IPS-18a (cell line): ENCODE results near the gene SAA4.

Source experiments
- H3K27ac ChIP-seq: one replicate; pipeline ENCODE4 v1.5.1; 2013; ENCODE audit warnings: low read length
- H3K27me3 ChIP-seq: one replicate; pipeline ENCODE4 v1.6.1; 2013; ENCODE audit warnings: mild to moderate bottlenecking, low read length; ENCODE audit not compliant: control insufficient read depth, insufficient read depth
- H3K36me3 ChIP-seq: one replicate; pipeline ENCODE4 v1.6.1; 2013; ENCODE audit warnings: low read depth, low read length; ENCODE audit not compliant: control insufficient read depth
- H3K4me1 ChIP-seq: one replicate; pipeline ENCODE4 v1.6.1; 2013; ENCODE audit warnings: low read depth, low read length; ENCODE audit not compliant: control insufficient read depth
- H3K4me3 ChIP-seq: one replicate; pipeline ENCODE4 v1.5.1; 2013; ENCODE audit warnings: low read length
- H3K9ac ChIP-seq: one replicate; pipeline ENCODE4 v1.6.1; 2013; ENCODE audit warnings: mild to moderate bottlenecking, low read length, moderate library complexity
- H3K9me3 ChIP-seq: one replicate; pipeline ENCODE4 v1.6.1; 2013; ENCODE audit warnings: low read depth, low read length; ENCODE audit not compliant: control insufficient read depth

The SAA4 gene

GRCh38 chr11:18245396-18245795 is 8.8 kb upstream of the SAA4 start:
- no peaks in the 10 kb centered on the region for H3K4me1 ChIP-seq
- H3K27ac ChIP-seq = no peak overlapping the region
- no peak overlapping the region for H3K4me3 ChIP-seq
- H3K36me3 ChIP-seq = no peaks in the 10 kb centered on the region
- peaks cover 2% of the 10 kb centered on the region for H3K9me3 ChIP-seq
- H3K9ac ChIP-seq = no peak overlapping the region
- no peaks in the 10 kb centered on the region for H3K27me3 ChIP-seq

GRCh38 chr11:18243783-18244362 is 7.3 kb upstream of the SAA4 start:
- H3K27ac ChIP-seq = no peak overlapping the region
- no peaks in the 10 kb centered on the region for H3K4me1 ChIP-seq
- H3K36me3 ChIP-seq = no peaks in the 10 kb centered on the region
- H3K9me3 ChIP-seq = peaks cover 2% of the 10 kb centered on the region
- H3K4me3 ChIP-seq = no peak overlapping the region
- H3K9ac ChIP-seq = no peak overlapping the region
- no peaks in the 10 kb centered on the region for H3K27me3 ChIP-seq

GRCh38 chr11:18239655-18240054 is 3.1 kb upstream of the SAA4 start:
- no peak overlapping the region for H3K9ac ChIP-seq

GRCh38 chr11:18235394-18236334 is 938 bp downstream of the SAA4 start:
- Histone ChIP-seq H3K4me3 (no peak overlapping the region), H3K4me1 (no peaks in the 10 kb centered on the region), H3K27me3 (no peaks in the 10 kb centered on the region), H3K9me3 (no peaks in the 10 kb centered on the region), H3K36me3 (no peaks in the 10 kb centered on the region), H3K9ac (no peak overlapping the region), H3K27ac (no peak overlapping the region)

More at GRCh38 chr11:18239655-18240054, 3.1 kb upstream of the SAA4 start:
- Histone ChIP-seq H3K4me3 (no peak overlapping the region), H3K36me3 (no peaks in the 10 kb centered on the region), H3K9me3 (peaks cover 2% of the 10 kb centered on the region), H3K4me1 (no peaks in the 10 kb centered on the region), H3K27me3 (no peaks in the 10 kb centered on the region), H3K27ac (no peak overlapping the region)

GRCh38 chr11:18233912-18234311 is 2.7 kb downstream of the SAA4 start:
- Histone ChIP-seq H3K4me3 (no peak overlapping the region), H3K4me1 (no peaks in the 10 kb centered on the region), H3K27ac (no peak overlapping the region), H3K27me3 (no peaks in the 10 kb centered on the region), H3K36me3 (no peaks in the 10 kb centered on the region), H3K9ac (no peak overlapping the region), H3K9me3 (no peaks in the 10 kb centered on the region)

GRCh38 chr11:18230859-18231258 is 5.7 kb downstream of the SAA4 start:
- no peaks in the 10 kb centered on the region for H3K36me3 ChIP-seq
- H3K4me1 ChIP-seq = no peaks in the 10 kb centered on the region
- H3K27ac ChIP-seq = no peak overlapping the region
- H3K27me3 ChIP-seq = no peaks in the 10 kb centered on the region
- H3K4me3 ChIP-seq = no peak overlapping the region
- no peaks in the 10 kb centered on the region for H3K9me3 ChIP-seq
- no peak overlapping the region for H3K9ac ChIP-seq

GRCh38 chr11:18229501-18229900 is 7.1 kb downstream of the SAA4 start:
- H3K27ac ChIP-seq = no peak overlapping the region
- H3K36me3 ChIP-seq = no peaks in the 10 kb centered on the region
- no peaks in the 10 kb centered on the region for H3K4me1 ChIP-seq
- no peaks in the 10 kb centered on the region for H3K9me3 ChIP-seq
- no peaks in the 10 kb centered on the region for H3K27me3 ChIP-seq
- no peak overlapping the region for H3K4me3 ChIP-seq
- no peak overlapping the region for H3K9ac ChIP-seq

GRCh38 chr11:18225913-18226312 is 10.7 kb downstream of the SAA4 start:
- Histone ChIP-seq H3K4me3 (no peak overlapping the region), H3K9ac (no peak overlapping the region), H3K4me1 (no peaks in the 10 kb centered on the region), H3K36me3 (no peaks in the 10 kb centered on the region), H3K27me3 (no peaks in the 10 kb centered on the region), H3K27ac (no peak overlapping the region), H3K9me3 (no peaks in the 10 kb centered on the region)

GRCh38 chr11:18223591-18224387 is 12.8 kb downstream of the SAA4 start:
- H3K27ac ChIP-seq = no peak overlapping the region
- no peak overlapping the region for H3K4me3 ChIP-seq
- no peaks in the 10 kb centered on the region for H3K9me3 ChIP-seq
- no peak overlapping the region for H3K9ac ChIP-seq
- H3K27me3 ChIP-seq = no peaks in the 10 kb centered on the region
- H3K36me3 ChIP-seq = no peaks in the 10 kb centered on the region
- H3K4me1 ChIP-seq = no peaks in the 10 kb centered on the region

GRCh38 chr11:18222814-18223421 is 13.7 kb downstream of the SAA4 start:
- Histone ChIP-seq H3K9ac (no peak overlapping the region), H3K9me3 (no peaks in the 10 kb centered on the region), H3K36me3 (no peaks in the 10 kb centered on the region), H3K27me3 (no peaks in the 10 kb centered on the region), H3K27ac (no peak overlapping the region), H3K4me1 (no peaks in the 10 kb centered on the region), H3K4me3 (no peak overlapping the region)

GRCh38 chr11:18221274-18221876 is 15.2 kb downstream of the SAA4 start:
- Histone ChIP-seq H3K4me3 (no peak overlapping the region), H3K4me1 (no peaks in the 10 kb centered on the region), H3K27ac (no peak overlapping the region), H3K9ac (no peak overlapping the region), H3K36me3 (no peaks in the 10 kb centered on the region), H3K27me3 (no peaks in the 10 kb centered on the region), H3K9me3 (no peaks in the 10 kb centered on the region)
